BE2C (cell line): ENCODE data around the gene MEF2D.
A peak's percentile ranks its signal among the peaks of the same experiment; 100 is the strongest.

Experiments
- DNase-seq: peaks from one replicate; pipeline ENCODE4 v3.0.0-alpha.2; 2020
- H3K27me3 ChIP-seq: fragments of 250-450 bp; sonication (Bioruptor Pico); 2 replicates; pipeline ENCODE4 v1.5.1; 2020; ENCODE audit warnings: mild to moderate bottlenecking
- H3K36me3 ChIP-seq: fragments of 250-450 bp; sonication (Bioruptor Pico); 2 replicates; pipeline ENCODE4 v1.5.1; 2020; ENCODE audit warnings: mild to moderate bottlenecking
- H3K4me1 ChIP-seq: fragments of 250-450 bp; sonication (Bioruptor Pico); 2 replicates; pipeline ENCODE4 v1.5.1; 2020
- H3K4me3 ChIP-seq: 2 replicates; pipeline ENCODE4 v1.5.1; 2011; ENCODE audit warnings: low read depth, low read length
- H3K9me3 ChIP-seq: fragments of 250-450 bp; sonication (Bioruptor Pico); 2 replicates; pipeline ENCODE4 v1.5.1; 2020
- CTCF ChIP-seq: IDR thresholded peaks from 2 replicates; pipeline ENCODE4 v1.5.1; 2012; ENCODE audit warnings: mild to moderate bottlenecking, low read depth, low read length

Gene MEF2D

GRCh38 chr1:156452907-156453306 lies 47.7 kb downstream of the MEF2D start:
- Histone ChIP-seq H3K27me3 (no peaks in the 10 kb centered on the region), H3K9me3 (no peaks in the 10 kb centered on the region), H3K36me3 (no peaks in the 10 kb centered on the region), H3K4me3 (no peak overlapping the region), H3K4me1 (no peaks in the 10 kb centered on the region)
- DNase-seq, result no peak
- no peak for TF ChIP-seq CTCF

- Histone ChIP-seq H3K27me3 (no peaks in the 10 kb centered on the region), H3K36me3 (no peaks in the 10 kb centered on the region), H3K9me3 (no peaks in the 10 kb centered on the region), H3K4me1 (no peaks in the 10 kb centered on the region), H3K4me3 (no peak overlapping the region)
- no peak for DNase-seq
- TF ChIP-seq CTCF, result no peak
Observed at GRCh38 chr1:156451505-156452160, 48.9 kb downstream of the MEF2D start.

- Histone ChIP-seq H3K4me3 (no peak overlapping the region), H3K36me3 (no peaks in the 10 kb centered on the region), H3K27me3 (no peaks in the 10 kb centered on the region), H3K9me3 (no peaks in the 10 kb centered on the region), H3K4me1 (no peaks in the 10 kb centered on the region)
- TF ChIP-seq CTCF, result no peak
- DNase-seq, result no peak
Observed at GRCh38 chr1:156448134-156448967, 52.2 kb downstream of the MEF2D start.

- DNase-seq, result peak; percentile 91
- no peak overlapping the region for H3K4me3 ChIP-seq
- peak; percentile 99 for TF ChIP-seq CTCF
- H3K27me3 ChIP-seq, result peaks cover 6% of the 10 kb centered on the region
- H3K4me1 ChIP-seq, result no peaks in the 10 kb centered on the region
- H3K9me3 ChIP-seq, result no peaks in the 10 kb centered on the region
- H3K36me3 ChIP-seq, result no peaks in the 10 kb centered on the region
Observed at GRCh38 chr1:156445789-156446263, 54.7 kb downstream of the MEF2D start.

GRCh38 chr1:156444407-156445001 lies 56.1 kb downstream of the MEF2D start:
- TF ChIP-seq CTCF, result peak; percentile 76
- no peaks in the 10 kb centered on the region for H3K4me1 ChIP-seq
- H3K27me3 ChIP-seq, result peaks cover 17% of the 10 kb centered on the region
- H3K36me3 ChIP-seq, result no peaks in the 10 kb centered on the region
- peak; percentile 70 for DNase-seq
- no peak overlapping the region for H3K4me3 ChIP-seq
- H3K9me3 ChIP-seq, result no peaks in the 10 kb centered on the region
